Activated CD8-positive, alpha-beta T cell treated with anti-CD3 and anti-CD28 coated beads, Interleukin-2, amount 10 ng/mL, durations not matched to agents 7 days and 5 days (primary cell): ENCODE measurements around the gene PLCXD1. TPM values are rescaled to one million over a fixed set of nuclear protein-coding genes. Genes with fewer than 3 reads are reported as not detected.

Experiments used
- ATAC-seq: fragments of 150-1000 bp; cut with Tn5 transposase; one replicate; pipeline ENCODE4 v1.10.0; 2021; ENCODE audit warnings: moderate library complexity
- CTCF ChIA-PET: fragments of 350-600 bp; sonication (Branson Sonifier 250); formaldehyde crosslinking; loops from one replicate; lab custom pipeline; 2021; ENCODE audit warnings: antibody characterized with exemption; lab: Charles Lee
- POLR2A ChIA-PET: fragments of 350-600 bp; sonication (Branson Sonifier 250); formaldehyde crosslinking; loops from one replicate; lab custom pipeline; 2021; ENCODE audit warnings: antibody characterized with exemption; lab: Charles Lee
- DNase-seq: peaks from one replicate; pipeline ENCODE4 v3.0.0-alpha.2; 2020
- H3K27ac Mint-ChIP-seq: one replicate; pipeline ENCODE4 v1.8.0; 2021; ENCODE audit warnings: mild to moderate bottlenecking, mixed read lengths
- H3K27me3 Mint-ChIP-seq: one replicate; pipeline ENCODE4 v1.8.0; 2021; ENCODE audit warnings: low read depth, mixed read lengths
- H3K36me3 Mint-ChIP-seq: one replicate; pipeline ENCODE4 v1.8.0; 2021; ENCODE audit warnings: low read depth, mixed read lengths
- H3K4me1 Mint-ChIP-seq: one replicate; pipeline ENCODE4 v1.8.0; 2021; ENCODE audit warnings: low read depth, mixed read lengths
- H3K4me3 Mint-ChIP-seq: one replicate; pipeline ENCODE4 v1.8.0; 2021; ENCODE audit warnings: mild to moderate bottlenecking, mixed read lengths
- H3K9me3 Mint-ChIP-seq: one replicate; pipeline ENCODE4 v1.8.0; 2022; ENCODE audit warnings: mixed read lengths; ENCODE audit not compliant: insufficient read depth
- total RNA-seq, 2 experiments: library from RNA; stranded (reverse); gene quantifications; one replicate each; pipeline ENCODE4 v1.2.3, GENCODE V29; 2021

The PLCXD1 gene
- total RNA-seq, 2 experiments from 2014 or later: 44.5 to 50.2 TPM

DNA sequence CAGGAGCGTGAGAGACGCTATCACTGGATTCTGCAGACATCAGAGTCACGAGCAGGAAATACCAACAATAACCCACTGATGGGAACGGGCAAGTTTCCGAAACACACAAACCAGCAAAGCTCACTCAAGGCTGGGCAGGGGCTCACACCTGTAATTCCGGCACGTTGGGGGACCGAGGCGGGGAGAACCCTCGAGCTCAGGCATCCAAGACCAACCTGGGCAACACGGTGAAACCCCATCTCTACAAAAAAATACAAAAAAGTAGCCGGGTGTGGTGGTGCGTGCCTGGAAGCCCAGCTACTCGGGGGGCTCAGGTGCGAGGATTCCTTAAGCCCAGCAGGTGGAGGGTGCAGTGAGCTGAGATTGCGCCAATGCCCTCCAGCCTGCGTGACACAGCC lies 54.6 kb downstream of the PLCXD1 start:
- Mint-ChIP-seq H3K4me1 (no peaks in the 10 kb centered on the region), H3K9me3 (no peaks in the 10 kb centered on the region), H3K27ac (no peak overlapping the region), H3K36me3 (peaks cover 27% of the 10 kb centered on the region), H3K4me3 (no peak overlapping the region), H3K27me3 (no peaks in the 10 kb centered on the region)
- ChIA-PET CTCF (no interaction called here), POLR2A (no interaction called here)
- ATAC-seq (no peak), DNase-seq (no peak)

GRCh38 chrX:336227-336626 lies 55.0 kb downstream of the PLCXD1 start:
- Mint-ChIP-seq H3K36me3 (peaks cover 29% of the 10 kb centered on the region), H3K9me3 (no peaks in the 10 kb centered on the region), H3K4me1 (no peaks in the 10 kb centered on the region), H3K27ac (no peak overlapping the region), H3K27me3 (no peaks in the 10 kb centered on the region), H3K4me3 (no peak overlapping the region)
- DNase-seq (no peak), ATAC-seq (no peak)
- POLR2A ChIA-PET: no interaction called here
- CTCF ChIA-PET: no interaction called here

DNA sequence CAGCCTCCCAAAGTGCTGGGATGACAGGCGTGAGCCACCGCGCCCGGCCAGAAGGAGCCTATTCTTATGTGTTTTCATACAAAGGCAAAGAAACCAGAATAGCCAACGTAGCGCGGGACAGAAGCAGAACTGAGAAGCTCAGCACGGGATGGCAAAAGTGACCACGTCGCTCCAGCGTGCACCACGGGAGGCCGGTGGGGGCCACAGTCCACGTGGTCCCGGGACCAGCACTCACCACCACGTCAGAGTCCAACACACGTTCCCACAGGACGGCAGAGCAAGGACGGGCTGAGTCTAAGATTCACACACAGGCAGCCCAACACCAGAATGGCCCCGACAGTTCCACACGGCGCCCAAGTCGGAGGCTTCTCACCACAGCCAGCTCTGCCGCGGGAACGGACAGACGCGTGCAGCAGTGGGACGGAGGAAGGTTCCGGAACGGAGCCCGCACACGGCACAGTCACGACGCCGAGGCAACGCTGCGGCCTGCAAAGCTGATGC lies 56.2 kb downstream of the PLCXD1 start:
- H3K4me3 Mint-ChIP-seq: no peak overlapping the region
- H3K36me3 Mint-ChIP-seq: peaks cover 37% of the 10 kb centered on the region
- no peaks in the 10 kb centered on the region for H3K9me3 Mint-ChIP-seq
- POLR2A ChIA-PET: no interaction called here
- CTCF ChIA-PET: no interaction called here
- no peak overlapping the region for H3K27ac Mint-ChIP-seq
- DNase-seq: no peak
- no peak for ATAC-seq
- no peaks in the 10 kb centered on the region for H3K4me1 Mint-ChIP-seq
- no peaks in the 10 kb centered on the region for H3K27me3 Mint-ChIP-seq

GRCh38 chrX:338281-338835 lies 57.2 kb downstream of the PLCXD1 start:
- POLR2A ChIA-PET: no interaction called here

DNA sequence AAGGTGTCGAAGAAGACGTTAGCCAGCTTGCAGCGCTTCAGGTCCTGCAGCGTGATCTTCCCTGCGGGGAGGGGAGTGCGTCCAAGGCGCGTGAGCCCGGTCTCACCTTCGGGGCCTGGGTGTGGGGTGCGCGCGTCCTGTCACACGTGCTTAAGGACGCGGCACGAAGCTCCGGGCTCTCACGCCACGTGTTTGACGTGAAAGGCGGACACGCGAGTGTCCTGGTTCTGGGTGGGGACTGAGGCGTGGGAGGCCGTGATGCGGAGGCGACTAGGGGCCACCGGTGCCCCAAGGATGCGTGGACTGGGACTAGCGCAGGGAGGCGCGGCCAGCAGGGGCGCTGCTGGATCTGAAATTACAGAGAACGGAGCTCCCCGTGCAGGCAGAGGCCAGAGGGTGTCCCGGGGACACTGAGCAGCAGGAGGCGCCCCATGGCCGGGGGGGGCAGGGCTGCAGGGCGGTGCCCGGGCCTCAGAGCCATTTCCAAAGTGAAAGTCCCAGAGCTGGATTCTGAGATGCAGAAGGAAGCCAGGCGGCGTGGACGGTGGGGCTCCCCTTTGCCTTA lies 57.7 kb downstream of the PLCXD1 start:
- CTCF ChIA-PET: no interaction called here
- no peak for ATAC-seq

More at GRCh38 chrX:338281-338835, 57.2 kb downstream of the PLCXD1 start:
- no peak for ATAC-seq
- H3K4me1 Mint-ChIP-seq: no peaks in the 10 kb centered on the region
- H3K4me3 Mint-ChIP-seq: no peak overlapping the region
- H3K36me3 Mint-ChIP-seq: peaks cover 37% of the 10 kb centered on the region
- H3K27me3 Mint-ChIP-seq: no peaks in the 10 kb centered on the region
- H3K9me3 Mint-ChIP-seq: no peaks in the 10 kb centered on the region
- H3K27ac Mint-ChIP-seq: no peak overlapping the region
- CTCF ChIA-PET: no interaction called here
- no peak for DNase-seq

DNA sequence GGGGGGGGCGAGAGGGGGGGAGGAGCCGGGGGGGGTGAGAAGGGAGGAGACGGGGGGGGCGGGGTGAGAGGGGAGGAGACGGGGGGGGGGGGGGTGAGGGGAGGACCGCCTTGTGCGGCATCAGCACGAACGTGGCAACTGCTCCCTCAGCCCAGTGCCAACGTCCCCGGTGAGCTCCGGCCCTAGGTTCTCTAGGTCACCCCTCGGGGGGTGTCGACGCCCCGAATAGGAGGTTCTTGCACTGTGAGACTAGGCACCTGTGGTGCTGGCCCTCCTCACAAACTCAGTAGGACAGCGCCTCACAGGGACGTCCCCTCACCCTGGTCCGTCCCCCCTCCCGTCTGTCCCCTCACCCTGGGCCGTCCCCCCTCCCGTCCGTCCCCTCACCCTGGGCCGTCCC lies 58.9 kb downstream of the PLCXD1 start:
- ChIA-PET POLR2A (no interaction called here), CTCF (no interaction called here)
- Mint-ChIP-seq H3K4me3 (no peak overlapping the region), H3K9me3 (no peaks in the 10 kb centered on the region), H3K36me3 (peaks cover 44% of the 10 kb centered on the region), H3K27ac (no peak overlapping the region), H3K4me1 (no peaks in the 10 kb centered on the region), H3K27me3 (no peaks in the 10 kb centered on the region)
- ATAC-seq: no peak
- DNase-seq: no peak

More for the DNA sequence above, 57.7 kb downstream of the PLCXD1 start:
- no peaks in the 10 kb centered on the region for H3K27me3 Mint-ChIP-seq
- no peak overlapping the region for H3K4me3 Mint-ChIP-seq
- H3K4me1 Mint-ChIP-seq: no peaks in the 10 kb centered on the region
- no peak overlapping the region for H3K27ac Mint-ChIP-seq
- H3K9me3 Mint-ChIP-seq: no peaks in the 10 kb centered on the region
- POLR2A ChIA-PET: no interaction called here
- H3K36me3 Mint-ChIP-seq: peaks cover 37% of the 10 kb centered on the region
- DNase-seq: no peak

- POLR2A ChIA-PET: no interaction called here
- Mint-ChIP-seq H3K27me3 (no peaks in the 10 kb centered on the region), H3K4me3 (no peak overlapping the region), H3K4me1 (no peaks in the 10 kb centered on the region), H3K27ac (no peak overlapping the region), H3K9me3 (no peaks in the 10 kb centered on the region), H3K36me3 (peaks cover 47% of the 10 kb centered on the region)
- CTCF ChIA-PET: no interaction called here
- no peak for ATAC-seq
- DNase-seq: no peak
These were observed 59.7 kb downstream of the PLCXD1 start for GRCh38 chrX:340641-341423.

DNA sequence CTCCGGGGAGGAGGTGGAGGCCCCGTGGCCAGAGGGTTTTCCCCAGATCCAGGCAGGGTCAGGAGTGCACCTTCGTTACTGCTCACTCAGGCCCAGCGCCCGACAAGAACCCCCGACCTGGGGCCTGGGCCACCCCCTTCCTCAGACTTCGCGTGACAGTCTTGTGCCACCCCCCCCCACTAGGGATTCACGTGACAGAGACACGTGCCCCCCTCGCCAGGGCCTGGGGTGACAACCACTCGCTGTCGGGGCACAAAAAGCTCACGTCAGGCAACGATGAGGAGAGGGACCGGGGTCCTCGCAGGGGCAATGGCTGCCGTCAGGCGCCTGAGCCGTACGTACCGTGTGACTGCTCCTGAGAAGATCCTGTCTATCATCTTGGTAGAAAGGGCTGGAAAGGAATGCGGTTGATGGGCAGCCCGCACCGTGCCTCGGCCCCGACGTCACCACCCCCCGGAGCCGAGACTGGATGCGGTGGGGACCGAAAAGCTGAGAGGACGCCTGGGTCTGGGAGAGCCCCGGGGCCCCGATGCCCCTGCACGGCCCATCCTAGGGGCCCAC lies 60.4 kb downstream of the PLCXD1 start:
- Mint-ChIP-seq H3K27ac (no peak overlapping the region), H3K4me1 (no peaks in the 10 kb centered on the region), H3K9me3 (no peaks in the 10 kb centered on the region), H3K36me3 (peaks cover 41% of the 10 kb centered on the region), H3K4me3 (no peak overlapping the region), H3K27me3 (no peaks in the 10 kb centered on the region)
- DNase-seq: no peak
- CTCF ChIA-PET: no interaction called here
- POLR2A ChIA-PET: no interaction called here
- ATAC-seq: no peak

DNA sequence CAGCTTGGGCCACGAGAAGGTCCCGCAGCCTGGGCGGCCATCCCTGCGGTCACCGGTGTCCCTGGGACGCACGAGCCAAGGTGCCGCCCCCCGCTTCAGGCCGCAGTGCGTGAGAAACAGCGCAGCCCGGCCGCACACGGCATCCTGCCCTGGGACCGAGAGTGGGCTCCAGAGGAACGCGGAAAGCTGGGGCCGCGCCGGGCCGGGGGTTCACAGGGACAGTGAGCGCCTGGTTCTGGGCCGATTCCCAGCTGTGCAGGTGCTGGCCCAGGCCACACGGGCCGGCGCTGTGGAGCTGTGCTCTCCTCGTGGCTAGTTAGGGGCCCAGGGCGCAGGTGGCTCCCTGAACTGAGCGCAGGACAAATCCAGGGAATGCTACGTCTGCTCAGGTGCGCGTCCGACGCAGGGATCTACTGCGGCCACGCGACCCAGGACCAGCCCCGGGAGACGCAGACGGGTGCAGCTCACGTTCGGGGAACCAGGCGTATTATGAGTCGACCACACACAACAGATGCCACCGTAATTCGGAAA lies 63.3 kb downstream of the PLCXD1 start:
- Mint-ChIP-seq H3K9me3 (no peaks in the 10 kb centered on the region), H3K27ac (no peak overlapping the region), H3K27me3 (no peaks in the 10 kb centered on the region), H3K4me3 (no peak overlapping the region), H3K36me3 (peaks cover 27% of the 10 kb centered on the region), H3K4me1 (no peaks in the 10 kb centered on the region)
- ATAC-seq: no peak
- POLR2A ChIA-PET: no interaction called here
- DNase-seq: no peak
- CTCF ChIA-PET: no interaction called here

- no peak overlapping the region for H3K4me3 Mint-ChIP-seq
- no peaks in the 10 kb centered on the region for H3K4me1 Mint-ChIP-seq
- no peaks in the 10 kb centered on the region for H3K27me3 Mint-ChIP-seq
- POLR2A ChIA-PET: no interaction called here
- ATAC-seq (no peak), DNase-seq (no peak)
- peaks cover 27% of the 10 kb centered on the region for H3K36me3 Mint-ChIP-seq
- no peaks in the 10 kb centered on the region for H3K9me3 Mint-ChIP-seq
- CTCF ChIA-PET: no interaction called here
- no peak overlapping the region for H3K27ac Mint-ChIP-seq
These were observed 64.1 kb downstream of the PLCXD1 start for GRCh38 chrX:345020-345925.

DNA sequence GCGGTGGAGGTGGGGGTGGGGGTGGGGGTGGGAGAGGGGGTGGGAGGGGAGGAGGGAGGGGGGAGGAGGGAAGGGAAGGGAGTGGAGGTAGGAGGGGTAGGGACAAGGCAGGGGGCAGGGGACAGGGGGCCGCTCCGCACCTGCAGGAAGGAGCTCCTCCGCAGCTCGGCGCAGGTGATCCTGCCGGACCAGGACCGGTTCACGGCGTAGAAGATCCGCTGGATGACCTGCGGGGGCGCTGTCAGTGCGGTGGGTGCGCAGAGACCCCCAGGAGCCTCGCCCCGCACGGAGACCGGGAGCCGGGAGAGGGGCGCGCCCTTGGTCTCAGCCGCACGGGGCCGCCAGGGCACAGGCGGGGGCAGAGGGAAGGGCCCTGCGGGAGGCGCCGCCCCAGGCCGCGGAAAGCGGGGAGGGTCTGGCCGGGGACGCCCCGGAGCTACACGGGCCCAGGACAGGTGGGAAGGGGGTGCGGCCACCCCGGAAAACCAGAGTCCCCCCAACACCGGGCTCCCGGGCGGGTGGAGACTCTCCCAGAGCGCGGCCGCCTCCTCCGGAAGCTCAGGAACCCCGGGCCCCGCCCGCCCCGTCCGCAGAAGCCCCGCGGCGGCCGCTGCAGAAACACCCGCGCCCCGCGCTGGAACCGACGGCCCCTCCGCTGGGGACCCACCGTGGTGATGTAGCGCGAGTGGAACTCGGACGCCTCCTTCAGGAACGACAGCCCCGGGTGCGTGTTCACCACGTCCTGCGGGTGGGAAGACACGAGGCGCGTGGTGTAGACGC lies 65.0 kb downstream of the PLCXD1 start:
- Mint-ChIP-seq H3K36me3 (peaks cover 23% of the 10 kb centered on the region), H3K27me3 (no peaks in the 10 kb centered on the region), H3K9me3 (no peaks in the 10 kb centered on the region), H3K27ac (no peak overlapping the region), H3K4me3 (no peak overlapping the region), H3K4me1 (no peaks in the 10 kb centered on the region)
- ChIA-PET CTCF (no interaction called here), POLR2A (no interaction called here)
- ATAC-seq (no peak), DNase-seq (no peak)
